ENCODE data around the gene KHSRP. TPM values are rescaled to one million over a fixed set of nuclear protein-coding genes. Genes with fewer than 3 reads are reported as not detected.
A peak's percentile ranks its signal among the peaks of the same experiment; 100 is the strongest.

KHSRP gene
- total and polyA plus RNA-seq, 2 donors (not counting 1 experiment from before 2014, with no cell fraction given): 79.6 to 205 TPM

GRCh38 chr19:6421075-6422014, 3.3 kb downstream of the KHSRP start:
- Histone ChIP-seq H3K9ac (ENCODE audit: low read length) (no peak overlapping the region), H3K27me3 (replicated peaks in 1 of 4; ENCODE audit: control extremely low read depth in 1 of 4, control insufficient read depth in 3 of 4, insufficient read depth in 4 of 4, low read length in 3 of 4) (no peaks in the 10 kb centered on the region), H2AFZ (ENCODE audit: insufficient read depth, low read depth, low read length, poor library complexity, severe bottlenecking) (no peak overlapping the region), H3K27ac (ENCODE audit: low read length in 2 of 2) (peak overlapping the region in 1 of 2 donors; percentile 48), H3K4me2 (replicated peaks; ENCODE audit: low read depth, low read length, poor library complexity, severe bottlenecking) (no peak overlapping the region), H3K9me3 (ENCODE audit: control extremely low read depth in 1 of 3, control insufficient read depth in 2 of 3, insufficient read depth in 1 of 3, low read length in 2 of 3) (peaks cover 0 to 12% (median 0%) of the 10 kb centered on the region in 3 donors), H4K20me1 (ENCODE audit: control insufficient read depth, insufficient read depth, low read length, poor library complexity, severe bottlenecking) (peaks cover 78% of the 10 kb centered on the region), H3K36me3 (replicated peaks in 1 of 2; ENCODE audit: control extremely low read depth in 1 of 2, control insufficient read depth in 1 of 2, extremely low read depth in 1 of 2, insufficient read depth in 2 of 2, low read length in 1 of 2) (peaks cover 0 to 62% of the 10 kb centered on the region in 2 experiments), H3K4me3 (ENCODE audit: control extremely low read depth in 1 of 5, extremely low read depth in 1 of 5, insufficient read depth in 1 of 5, low read depth in 2 of 5, low read length in 4 of 5) (no peak overlapping the region), H3K4me1 (ENCODE audit: control insufficient read depth in 2 of 2, insufficient read depth in 2 of 2, low read length in 2 of 2) (peaks cover 26 to 30% of the 10 kb centered on the region in 2 donors), H3K79me2 (ENCODE audit: control insufficient read depth, insufficient read depth, low read length) (peaks cover 42% of the 10 kb centered on the region)
- no peak for ATAC-seq (ENCODE audit: low read depth)
- no peaks in the 10 kb centered on the region for H3K27me3 Mint-ChIP-seq
- CTCF ChIA-PET: no interaction called here
- H3K4me3 Mint-ChIP-seq: no peak overlapping the region
- WGBS (ENCODE audit: insufficient coverage): 94% methylated on average over 15 of the region's 20 CpGs
- no peaks in the 10 kb centered on the region for H3K9me3 Mint-ChIP-seq (ENCODE audit: insufficient read depth)
- POLR2A ChIA-PET: no interaction called here
- H3K27ac Mint-ChIP-seq: no peak overlapping the region
- DNase-seq: no peak
- intact Hi-C loops (cut with micrococcal nuclease): no loop called here
- TF ChIP-seq CTCF (IDR thresholded peaks at IDR 0.05) (no peak), EZH2 (IDR thresholded peaks at IDR 0.05; ENCODE audit: borderline replicate concordance, insufficient read depth, low read depth, low read length, poor library complexity, severe bottlenecking) (no peak)
- H3K4me1 Mint-ChIP-seq: peaks cover 35% of the 10 kb centered on the region

GRCh38 chr19:6418562-6418932, 6.1 kb downstream of the KHSRP start:
- no peaks in the 10 kb centered on the region for H3K9me3 Mint-ChIP-seq (ENCODE audit: insufficient read depth)

More at GRCh38 chr19:6418562-6418932, 6.1 kb downstream of the KHSRP start:
- Histone ChIP-seq H2AFZ (ENCODE audit: insufficient read depth, low read depth, low read length, poor library complexity, severe bottlenecking) (no peak overlapping the region), H3K4me2 (replicated peaks; ENCODE audit: low read depth, low read length, poor library complexity, severe bottlenecking) (no peak overlapping the region), H3K9ac (ENCODE audit: low read length) (no peak overlapping the region), H3K4me1 (ENCODE audit: control insufficient read depth in 2 of 2, insufficient read depth in 2 of 2, low read length in 2 of 2) (peaks cover 14 to 16% of the 10 kb centered on the region in 2 donors), H4K20me1 (ENCODE audit: control insufficient read depth, insufficient read depth, low read length, poor library complexity, severe bottlenecking) (peaks cover 88% of the 10 kb centered on the region), H3K27me3 (replicated peaks in 1 of 4; ENCODE audit: control extremely low read depth in 1 of 4, control insufficient read depth in 3 of 4, insufficient read depth in 4 of 4, low read length in 3 of 4) (no peaks in the 10 kb centered on the region), H3K9me3 (ENCODE audit: control extremely low read depth in 1 of 3, control insufficient read depth in 2 of 3, insufficient read depth in 1 of 3, low read length in 2 of 3) (no peaks in the 10 kb centered on the region), H3K27ac (ENCODE audit: low read length in 2 of 2) (no peak overlapping the region), H3K36me3 (replicated peaks in 1 of 2; ENCODE audit: control extremely low read depth in 1 of 2, control insufficient read depth in 1 of 2, extremely low read depth in 1 of 2, insufficient read depth in 2 of 2, low read length in 1 of 2) (peaks cover 0 to 85% of the 10 kb centered on the region in 2 experiments), H3K79me2 (ENCODE audit: control insufficient read depth, insufficient read depth, low read length) (peaks cover 36% of the 10 kb centered on the region), H3K4me3 (ENCODE audit: control extremely low read depth in 1 of 5, extremely low read depth in 1 of 5, insufficient read depth in 1 of 5, low read depth in 2 of 5, low read length in 4 of 5) (no peak overlapping the region)
- Mint-ChIP-seq H3K27ac (no peak overlapping the region), H3K4me3 (no peak overlapping the region), H3K27me3 (no peaks in the 10 kb centered on the region), H3K4me1 (peaks cover 22% of the 10 kb centered on the region)
- no peak for ATAC-seq (ENCODE audit: low read depth)
- ChIA-PET CTCF (no interaction called here), POLR2A (no interaction called here)
- DNase-seq: no peak
- intact Hi-C loops (cut with micrococcal nuclease): no loop called here
- WGBS (ENCODE audit: insufficient coverage): 97% methylated on average over 17 of the region's 19 CpGs
- TF ChIP-seq EZH2 (IDR thresholded peaks at IDR 0.05; ENCODE audit: borderline replicate concordance, insufficient read depth, low read depth, low read length, poor library complexity, severe bottlenecking) (no peak), CTCF (IDR thresholded peaks at IDR 0.05) (no peak)
